Measurements from ENCODE around the gene SLC1A3. TPM values are rescaled to one million over a fixed set of nuclear protein-coding genes. Genes with fewer than 3 reads are reported as not detected.

Gene SLC1A3
- total RNA-seq, 3 donors from 2014 or later (not counting 1 experiment from before 2014, with no cell fraction given): 1.1 TPM; not detected in 2

GRCh38 chr5:36691226-36691625 lies 84.8 kb downstream of the SLC1A3 start:
- H3K36me3 Mint-ChIP-seq: no peaks in the 10 kb centered on the region
- no peak for DNase-seq
- no peak for ATAC-seq
- H3K4me3 Mint-ChIP-seq: peak overlapping the region; percentile 90
- no peak for TF ChIP-seq CTCF (IDR thresholded peaks at IDR 0.05)
- H3K4me1 Mint-ChIP-seq: peaks cover 10 to 23% of the 10 kb centered on the region in 2 donors
- no peak overlapping the region for H3K27ac Mint-ChIP-seq
- Histone ChIP-seq H3K27me3 (ENCODE audit: control insufficient read depth, insufficient read depth, low read length) (peaks cover 4% of the 10 kb centered on the region), H3K36me3 (ENCODE audit: control insufficient read depth, insufficient read depth, low read length) (no peaks in the 10 kb centered on the region), H3K27ac (ENCODE audit: low read length) (no peak overlapping the region), H3K9me3 (ENCODE audit: control insufficient read depth, insufficient read depth, low read length) (no peaks in the 10 kb centered on the region), H3K4me1 (ENCODE audit: control insufficient read depth, insufficient read depth, low read length) (peaks cover 20% of the 10 kb centered on the region), H3K4me3 (ENCODE audit: low read length) (no peak overlapping the region)
- no peaks in the 10 kb centered on the region for H3K9me3 Mint-ChIP-seq
- H3K27me3 Mint-ChIP-seq (ENCODE audit: low read depth in 2 of 2): peaks cover 6 to 7% of the 10 kb centered on the region in 2 donors
- intact Hi-C loops (cut with micrococcal nuclease): loop anchor here (5.0 kb wide), 1 partner anchor 424 kb away; no protein-coding TSS in a partner anchor

- 55% methylated on average over 4 of the region's 5 CpGs for WGBS (ENCODE audit: insufficient coverage)
- ATAC-seq: no peak
- H3K4me1 ChIP-seq (ENCODE audit: control insufficient read depth, insufficient read depth, low read length): peaks cover 20% of the 10 kb centered on the region
Measured at GRCh38 chr5:36691696-36692371, 85.4 kb downstream of the SLC1A3 start.

GRCh38 chr5:36692791-36693763 lies 86.7 kb downstream of the SLC1A3 start:
- Histone ChIP-seq H3K4me3 (ENCODE audit: low read length) (no peak overlapping the region), H3K4me1 (ENCODE audit: control insufficient read depth, insufficient read depth, low read length) (peaks cover 20% of the 10 kb centered on the region)
- peak; percentile 32 to 75 (median 65) for ATAC-seq

More at GRCh38 chr5:36691696-36692371, 85.4 kb downstream of the SLC1A3 start:
- peaks cover 6 to 7% of the 10 kb centered on the region in 2 donors for H3K27me3 Mint-ChIP-seq (ENCODE audit: low read depth in 2 of 2)
- no peaks in the 10 kb centered on the region for H3K9me3 Mint-ChIP-seq
- Histone ChIP-seq H3K27me3 (ENCODE audit: control insufficient read depth, insufficient read depth, low read length) (peaks cover 4% of the 10 kb centered on the region), H3K9me3 (ENCODE audit: control insufficient read depth, insufficient read depth, low read length) (no peaks in the 10 kb centered on the region), H3K4me3 (ENCODE audit: low read length) (no peak overlapping the region), H3K36me3 (ENCODE audit: control insufficient read depth, insufficient read depth, low read length) (no peaks in the 10 kb centered on the region), H3K27ac (ENCODE audit: low read length) (no peak overlapping the region)
- H3K4me1 Mint-ChIP-seq: peaks cover 10 to 23% of the 10 kb centered on the region in 2 donors
- H3K4me3 Mint-ChIP-seq: peak overlapping the region; percentile 90
- no peak for TF ChIP-seq CTCF (IDR thresholded peaks at IDR 0.05)
- no peak overlapping the region for H3K27ac Mint-ChIP-seq
- no peak for DNase-seq
- H3K36me3 Mint-ChIP-seq: no peaks in the 10 kb centered on the region
- intact Hi-C loops (cut with micrococcal nuclease): loop anchor here (5.0 kb wide), 1 partner anchor 425 kb away; no protein-coding TSS in a partner anchor

More at GRCh38 chr5:36692791-36693763, 86.7 kb downstream of the SLC1A3 start:
- Mint-ChIP-seq H3K27ac (no peak overlapping the region), H3K36me3 (no peaks in the 10 kb centered on the region), H3K27me3 (ENCODE audit: low read depth in 2 of 2) (peaks cover 6 to 7% of the 10 kb centered on the region in 2 donors), H3K4me1 (peaks cover 10 to 23% of the 10 kb centered on the region in 2 donors), H3K9me3 (no peaks in the 10 kb centered on the region), H3K4me3 (no peak overlapping the region)
- WGBS (ENCODE audit: insufficient coverage): 16% methylated on average over 44 of the region's 44 CpGs
- H3K27me3 ChIP-seq (ENCODE audit: control insufficient read depth, insufficient read depth, low read length): peaks cover 4% of the 10 kb centered on the region
- H3K36me3 ChIP-seq (ENCODE audit: control insufficient read depth, insufficient read depth, low read length): no peaks in the 10 kb centered on the region
- DNase-seq: peak; percentile 17 to 20
- H3K27ac ChIP-seq (ENCODE audit: low read length): no peak overlapping the region
- H3K9me3 ChIP-seq (ENCODE audit: control insufficient read depth, insufficient read depth, low read length): no peaks in the 10 kb centered on the region
- TF ChIP-seq CTCF (IDR thresholded peaks at IDR 0.05): no peak
- intact Hi-C loops (cut with micrococcal nuclease): loop anchor here (5.0 kb wide), 1 partner anchor 426 kb away; no protein-coding TSS in a partner anchor

Data from natural killer cell (primary cell).